Measurements from ENCODE around the gene KCNK10. TPM values are rescaled to one million over a fixed set of nuclear protein-coding genes. Genes with fewer than 3 reads are reported as not detected.

Gene KCNK10
- total RNA-seq, 1 experiment from 2014 or later, result not detected

DNA sequence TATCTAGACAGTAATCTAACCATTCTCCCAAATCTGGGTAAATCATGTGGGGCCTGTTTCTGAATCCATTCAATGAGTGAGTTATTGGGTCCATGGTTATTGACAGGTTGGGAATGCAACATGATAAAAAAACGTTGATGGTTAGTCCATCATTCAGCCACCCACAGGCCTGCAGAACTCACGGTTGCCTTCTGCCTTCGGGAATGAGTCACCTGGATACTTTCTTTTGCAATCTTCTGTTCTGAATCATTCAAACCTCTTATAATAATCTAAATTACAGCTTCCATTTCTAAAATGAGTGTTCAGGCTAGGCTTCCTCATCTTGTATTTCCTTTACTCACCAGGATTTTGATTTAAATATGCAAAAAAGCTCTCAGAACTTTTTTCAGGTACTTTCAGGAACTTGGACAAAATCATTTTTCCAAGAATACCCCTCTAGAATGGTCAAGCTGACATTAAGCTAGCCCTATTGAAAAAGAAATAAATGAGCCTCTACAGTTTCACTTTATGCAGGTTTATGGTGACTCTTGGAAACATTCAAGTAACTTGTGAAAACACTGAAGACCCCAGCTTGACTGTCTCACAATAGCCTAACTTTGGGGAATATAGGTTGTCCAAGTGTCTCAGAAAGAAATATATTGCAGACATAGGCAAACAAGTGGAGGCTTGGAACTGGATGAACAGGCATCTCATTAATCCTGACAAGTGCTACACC lies 94.4 kb downstream of the KCNK10 start:
- DNase-seq (ENCODE audit: low spot score), result no peak
- Histone ChIP-seq H3K9me3 (ENCODE audit: low read depth, low read length, poor library complexity, severe bottlenecking) (no peaks in the 10 kb centered on the region), H3K4me3 (ENCODE audit: low read depth, low read length, poor library complexity, severe bottlenecking) (no peak overlapping the region), H3K27me3 (replicated peaks; ENCODE audit: insufficient read depth, low read depth, low read length, poor library complexity) (peaks cover 11% of the 10 kb centered on the region), H3K4me1 (ENCODE audit: insufficient read depth, low read length, poor library complexity, severe bottlenecking) (no peaks in the 10 kb centered on the region), H3K27ac (ENCODE audit: low read depth, low read length, poor library complexity, severe bottlenecking) (no peak overlapping the region), H3K36me3 (ENCODE audit: insufficient read depth, low read length, poor library complexity, severe bottlenecking) (no peaks in the 10 kb centered on the region)
- no TSS peak for BruUV-seq (replicated peaks)
- TF ChIP-seq, protein P1, sequence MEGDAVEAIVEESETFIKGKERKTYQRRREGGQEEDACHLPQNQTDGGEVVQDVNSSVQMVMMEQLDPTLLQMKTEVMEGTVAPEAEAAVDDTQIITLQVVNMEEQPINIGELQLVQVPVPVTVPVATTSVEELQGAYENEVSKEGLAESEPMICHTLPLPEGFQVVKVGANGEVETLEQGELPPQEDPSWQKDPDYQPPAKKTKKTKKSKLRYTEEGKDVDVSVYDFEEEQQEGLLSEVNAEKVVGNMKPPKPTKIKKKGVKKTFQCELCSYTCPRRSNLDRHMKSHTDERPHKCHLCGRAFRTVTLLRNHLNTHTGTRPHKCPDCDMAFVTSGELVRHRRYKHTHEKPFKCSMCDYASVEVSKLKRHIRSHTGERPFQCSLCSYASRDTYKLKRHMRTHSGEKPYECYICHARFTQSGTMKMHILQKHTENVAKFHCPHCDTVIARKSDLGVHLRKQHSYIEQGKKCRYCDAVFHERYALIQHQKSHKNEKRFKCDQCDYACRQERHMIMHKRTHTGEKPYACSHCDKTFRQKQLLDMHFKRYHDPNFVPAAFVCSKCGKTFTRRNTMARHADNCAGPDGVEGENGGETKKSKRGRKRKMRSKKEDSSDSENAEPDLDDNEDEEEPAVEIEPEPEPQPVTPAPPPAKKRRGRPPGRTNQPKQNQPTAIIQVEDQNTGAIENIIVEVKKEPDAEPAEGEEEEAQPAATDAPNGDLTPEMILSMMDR (conservative IDR thresholded peaks at IDR 0.05; ENCODE audit: low read depth, low read length), result no peak
- no peak for TF ChIP-seq EZH2 (IDR thresholded peaks at IDR 0.05; ENCODE audit: borderline replicate concordance, low read depth, low read length, poor library complexity, severe bottlenecking)
- intact Hi-C loops (cut with micrococcal nuclease; ENCODE audit: unreplicated experiment), result no loop called here
- POLR2A ChIA-PET (ENCODE audit: low non-redundant PET), result no interaction called here
- CTCF ChIA-PET, result interaction anchor here (0.6 kb wide), 1 partner anchor 39 kb away, joined by 3 read pairs; no protein-coding TSS in a partner anchor

DNA sequence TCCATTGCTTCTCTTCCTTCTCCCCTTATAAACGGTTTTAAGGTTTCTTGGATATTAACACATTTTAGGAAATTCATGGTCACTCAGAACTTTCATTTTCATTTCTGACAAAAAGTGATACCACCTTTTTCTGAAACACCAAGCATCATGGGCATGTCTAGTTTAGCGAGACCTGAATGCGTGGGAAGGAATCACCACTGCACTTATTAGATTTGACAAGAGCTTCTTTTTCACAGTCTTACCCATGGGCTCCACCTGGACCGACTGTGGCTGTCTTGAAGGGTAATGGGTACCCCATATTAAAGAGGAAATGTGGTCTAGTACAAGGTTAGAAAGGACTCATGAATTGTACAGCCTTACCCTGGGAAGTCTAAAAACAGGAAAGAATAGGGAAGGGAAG lies 95.4 kb downstream of the KCNK10 start:
- no peak for DNase-seq (ENCODE audit: low spot score)
- Histone ChIP-seq H3K4me1 (ENCODE audit: insufficient read depth, low read length, poor library complexity, severe bottlenecking) (no peaks in the 10 kb centered on the region), H3K27me3 (replicated peaks; ENCODE audit: insufficient read depth, low read depth, low read length, poor library complexity) (peaks cover 11% of the 10 kb centered on the region), H3K4me3 (ENCODE audit: low read depth, low read length, poor library complexity, severe bottlenecking) (no peak overlapping the region), H3K9me3 (ENCODE audit: low read depth, low read length, poor library complexity, severe bottlenecking) (no peaks in the 10 kb centered on the region), H3K27ac (ENCODE audit: low read depth, low read length, poor library complexity, severe bottlenecking) (no peak overlapping the region), H3K36me3 (ENCODE audit: insufficient read depth, low read length, poor library complexity, severe bottlenecking) (no peaks in the 10 kb centered on the region)
- CTCF ChIA-PET, result no interaction called here
- POLR2A ChIA-PET (ENCODE audit: low non-redundant PET), result no interaction called here
- no peak for TF ChIP-seq EZH2 (IDR thresholded peaks at IDR 0.05; ENCODE audit: borderline replicate concordance, low read depth, low read length, poor library complexity, severe bottlenecking)
- TF ChIP-seq, protein P1 (conservative IDR thresholded peaks at IDR 0.05; ENCODE audit: low read depth, low read length), result no peak
- no TSS peak for BruUV-seq (replicated peaks)
- intact Hi-C loops (cut with micrococcal nuclease; ENCODE audit: unreplicated experiment), result no loop called here

DNA sequence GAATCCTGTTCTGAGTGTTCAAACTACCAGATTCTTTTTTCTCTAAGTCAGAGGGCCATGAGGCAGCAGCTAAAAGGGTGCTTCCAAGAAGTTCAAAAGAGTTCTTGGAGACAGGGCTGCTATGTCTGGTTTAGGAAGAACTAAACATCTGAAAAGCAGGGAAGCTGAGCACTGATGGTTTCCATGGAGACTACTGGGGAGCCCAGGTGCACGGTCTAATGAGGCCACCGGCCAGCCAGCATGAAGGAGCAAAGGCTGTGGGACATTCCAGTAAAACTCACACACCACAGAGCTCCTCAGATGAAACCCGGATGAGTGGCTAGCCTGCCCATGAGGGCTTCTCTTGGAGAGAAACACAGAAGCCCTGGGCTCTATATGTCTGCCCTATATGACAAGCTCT lies 97.3 kb downstream of the KCNK10 start:
- ChIA-PET POLR2A (ENCODE audit: low non-redundant PET) (no interaction called here), CTCF (no interaction called here)
- no peak overlapping the region for H3K27ac ChIP-seq (ENCODE audit: low read depth, low read length, poor library complexity, severe bottlenecking)
- H3K4me1 ChIP-seq (ENCODE audit: insufficient read depth, low read length, poor library complexity, severe bottlenecking), result no peaks in the 10 kb centered on the region
- no peak for TF ChIP-seq EZH2 (IDR thresholded peaks at IDR 0.05; ENCODE audit: borderline replicate concordance, low read depth, low read length, poor library complexity, severe bottlenecking)
- TF ChIP-seq, protein P1 (conservative IDR thresholded peaks at IDR 0.05; ENCODE audit: low read depth, low read length), result no peak
- DNase-seq (ENCODE audit: low spot score), result no peak
- no peaks in the 10 kb centered on the region for H3K36me3 ChIP-seq (ENCODE audit: insufficient read depth, low read length, poor library complexity, severe bottlenecking)
- H3K27me3 ChIP-seq (replicated peaks; ENCODE audit: insufficient read depth, low read depth, low read length, poor library complexity), result peaks cover 11% of the 10 kb centered on the region
- intact Hi-C loops (cut with micrococcal nuclease; ENCODE audit: unreplicated experiment), result no loop called here
- BruUV-seq (replicated peaks), result no TSS peak
- H3K9me3 ChIP-seq (ENCODE audit: low read depth, low read length, poor library complexity, severe bottlenecking), result no peaks in the 10 kb centered on the region
- H3K4me3 ChIP-seq (ENCODE audit: low read depth, low read length, poor library complexity, severe bottlenecking), result no peak overlapping the region
